HG02970 (cell line): Measurements from ENCODE around the gene SKIL.

Experiments used
- ATAC-seq: cut with Tn5 transposase; IDR thresholded peaks from one replicate; pipeline ENCODE4 v1.9.1; 2021; ENCODE audit warnings: mild to moderate bottlenecking, moderate library complexity, moderate number of reproducible peaks; ENCODE audit not compliant: unreplicated experiment, low FRiP score

SKIL gene

GRCh38 chr3:170436697-170437096, 79.2 kb downstream of the SKIL start:
- ATAC-seq = no peak

- ATAC-seq = no peak
Measured at GRCh38 chr3:170437176-170437575, 79.7 kb downstream of the SKIL start.

- no peak for ATAC-seq
Measured at GRCh38 chr3:170437696-170438407, 80.3 kb downstream of the SKIL start.

- ATAC-seq = no peak
Measured at GRCh38 chr3:170438836-170439235, 81.3 kb downstream of the SKIL start.

GRCh38 chr3:170440344-170440743, 82.8 kb downstream of the SKIL start:
- ATAC-seq = no peak

GRCh38 chr3:170441412-170441811, 83.9 kb downstream of the SKIL start:
- no peak for ATAC-seq

- ATAC-seq = no peak
Measured at GRCh38 chr3:170442947-170443346, 85.4 kb downstream of the SKIL start.

- ATAC-seq = no peak
Measured at GRCh38 chr3:170443457-170443856, 85.9 kb downstream of the SKIL start.
